GM21423 (cell line): Measurements from ENCODE around the gene SLC44A3.

Source experiments
- ATAC-seq: cut with Tn5 transposase; IDR thresholded peaks from one replicate; pipeline ENCODE4 v1.9.1; 2021; ENCODE audit warnings: mild to moderate bottlenecking, moderate library complexity; ENCODE audit not compliant: unreplicated experiment

The SLC44A3 gene

GRCh38 chr1:94819945-94820746 lies at the start of gene SLC44A3:
Gene SLC44A3 (plus strand): TSS chr1:94820357. CDS start chr1:94820452, 95 bp downstream.
- ATAC-seq, result no peak

- no peak for ATAC-seq
Observed at GRCh38 chr1:94772230-94772641, 47.9 kb upstream of the SLC44A3 start.

- ATAC-seq, result no peak
Observed at GRCh38 chr1:94772845-94773244, 47.3 kb upstream of the SLC44A3 start.

GRCh38 chr1:94773296-94773809 lies 46.8 kb upstream of the SLC44A3 start:
- ATAC-seq, result no peak

GRCh38 chr1:94773931-94774422 lies 46.2 kb upstream of the SLC44A3 start:
- ATAC-seq, result no peak

GRCh38 chr1:94776474-94776873 lies 43.7 kb upstream of the SLC44A3 start:
- no peak for ATAC-seq

GRCh38 chr1:94777281-94777680 lies 42.9 kb upstream of the SLC44A3 start:
- no peak for ATAC-seq

GRCh38 chr1:94778808-94779207 lies 41.3 kb upstream of the SLC44A3 start:
- ATAC-seq, result no peak

- ATAC-seq, result no peak
Observed at GRCh38 chr1:94783342-94784189, 36.6 kb upstream of the SLC44A3 start.

GRCh38 chr1:94784190-94784515 lies 36.0 kb upstream of the SLC44A3 start:
- ATAC-seq, result no peak

GRCh38 chr1:94787691-94788090 lies 32.5 kb upstream of the SLC44A3 start:
- no peak for ATAC-seq

GRCh38 chr1:94790246-94790645 lies 29.9 kb upstream of the SLC44A3 start:
- no peak for ATAC-seq

- ATAC-seq, result no peak
Observed at GRCh38 chr1:94790670-94791069, 29.5 kb upstream of the SLC44A3 start.

GRCh38 chr1:94792473-94793295 lies 27.5 kb upstream of the SLC44A3 start:
- ATAC-seq, result peak; percentile 98

- no peak for ATAC-seq
Observed at GRCh38 chr1:94793296-94793656, 26.9 kb upstream of the SLC44A3 start.

- no peak for ATAC-seq
Observed at GRCh38 chr1:94795434-94795833, 24.7 kb upstream of the SLC44A3 start.

GRCh38 chr1:94796266-94796665 lies 23.9 kb upstream of the SLC44A3 start:
- ATAC-seq, result no peak

- ATAC-seq, result no peak
Observed at GRCh38 chr1:94797291-94797690, 22.9 kb upstream of the SLC44A3 start.

- no peak for ATAC-seq
Observed at GRCh38 chr1:94798054-94798453, 22.1 kb upstream of the SLC44A3 start.

- ATAC-seq, result no peak
Observed at GRCh38 chr1:94798462-94798861, 21.7 kb upstream of the SLC44A3 start.

GRCh38 chr1:94799206-94799605 lies 21.0 kb upstream of the SLC44A3 start:
- no peak for ATAC-seq
